IPS-NIHi11 (cell line): Measurements from ENCODE around the gene GNA14.
A peak's percentile ranks its signal among the peaks of the same experiment; 100 is the strongest.
"Not testable (repeated sequence)": the region's sequence is repeated elsewhere in the genome, so short reads cannot be mapped to it uniquely, and the experiment has no call there.

Experiments used
- DNase-seq: peaks from one replicate; pipeline ENCODE4 v3.0.0; 2012; ENCODE audit warnings: mixed read lengths, low spot score

The GNA14 gene

GRCh38 chr9:77588271-77588937 lies 59.7 kb downstream of the GNA14 start:
- peak; percentile 13 for DNase-seq

- DNase-seq, result no peak
Measured at GRCh38 chr9:77587851-77588250, 60.3 kb downstream of the GNA14 start.

GRCh38 chr9:77587042-77587441 lies 61.1 kb downstream of the GNA14 start:
- no peak for DNase-seq

GRCh38 chr9:77586591-77586990 lies 61.5 kb downstream of the GNA14 start:
- no peak for DNase-seq

- peak; percentile 34 for DNase-seq
Measured at GRCh38 chr9:77585335-77585786, 62.8 kb downstream of the GNA14 start.

- not testable (repeated sequence) for DNase-seq
Measured at GRCh38 chr9:77584927-77585326, 63.2 kb downstream of the GNA14 start.

GRCh38 chr9:77582961-77583576 lies 65.1 kb downstream of the GNA14 start:
- no peak for DNase-seq

- no peak for DNase-seq
Measured at GRCh38 chr9:77582525-77582924, 65.6 kb downstream of the GNA14 start.

GRCh38 chr9:77575785-77576184 lies 72.3 kb downstream of the GNA14 start:
- DNase-seq, result peak; percentile 71

GRCh38 chr9:77569335-77569734 lies 78.8 kb downstream of the GNA14 start:
- no peak for DNase-seq

GRCh38 chr9:77563174-77563573 lies 84.9 kb downstream of the GNA14 start:
- no peak for DNase-seq

GRCh38 chr9:77562019-77562748 lies 85.9 kb downstream of the GNA14 start:
- no peak for DNase-seq

GRCh38 chr9:77561331-77562018 lies 86.6 kb downstream of the GNA14 start:
- no peak for DNase-seq

- DNase-seq, result no peak
Measured at GRCh38 chr9:77556396-77556795, 91.7 kb downstream of the GNA14 start.

- no peak for DNase-seq
Measured at GRCh38 chr9:77554586-77555105, 93.5 kb downstream of the GNA14 start.

- no peak for DNase-seq
Measured at GRCh38 chr9:77547106-77547730, 100.9 kb downstream of the GNA14 start.

- DNase-seq, result no peak
Measured at GRCh38 chr9:77546376-77546950, 101.7 kb downstream of the GNA14 start.

- DNase-seq, result no peak
Measured at GRCh38 chr9:77544546-77544945, 103.6 kb downstream of the GNA14 start.

GRCh38 chr9:77543131-77543822 lies 104.8 kb downstream of the GNA14 start:
- peak; percentile 29 for DNase-seq

GRCh38 chr9:77541600-77541999 lies 106.5 kb downstream of the GNA14 start:
- no peak for DNase-seq

- no peak for DNase-seq
Measured at GRCh38 chr9:77541055-77541454, 107.1 kb downstream of the GNA14 start.
